Glutamatergic neuron (in vitro differentiated cells): ENCODE data around the gene RUVBL2. TPM values are rescaled to one million over a fixed set of nuclear protein-coding genes. Genes with fewer than 3 reads are reported as not detected.

Source experiments
- DNase-seq: peaks from one replicate; pipeline ENCODE4 v3.0.0; 2022
- H3K27ac Mint-ChIP-seq: one replicate; pipeline ENCODE4 v1.8.0; 2020; ENCODE audit warnings: mild to moderate bottlenecking, mixed read lengths, inconsistent platforms; ENCODE audit not compliant: unreplicated experiment
- H3K27me3 Mint-ChIP-seq: one replicate; pipeline ENCODE4 v1.8.0; 2020; ENCODE audit warnings: mild to moderate bottlenecking, moderate library complexity, mixed read lengths, inconsistent platforms; ENCODE audit not compliant: unreplicated experiment
- H3K36me3 Mint-ChIP-seq: one replicate; pipeline ENCODE4 v1.8.0; 2020; ENCODE audit warnings: mild to moderate bottlenecking, mixed read lengths, inconsistent platforms; ENCODE audit not compliant: unreplicated experiment
- H3K4me1 Mint-ChIP-seq: one replicate; pipeline ENCODE4 v1.8.0; 2020; ENCODE audit warnings: mild to moderate bottlenecking, low read depth, mixed read lengths, inconsistent platforms; ENCODE audit not compliant: unreplicated experiment
- H3K4me3 Mint-ChIP-seq: one replicate; pipeline ENCODE4 v1.8.0; 2020; ENCODE audit warnings: mild to moderate bottlenecking, mixed read lengths, inconsistent platforms; ENCODE audit not compliant: unreplicated experiment
- H3K9me3 Mint-ChIP-seq: one replicate; pipeline ENCODE4 v1.8.0; 2020; ENCODE audit warnings: mild to moderate bottlenecking, moderate library complexity, mixed read lengths, inconsistent platforms; ENCODE audit not compliant: unreplicated experiment
- CTCF ChIP-seq: fragments of 200-600 bp; sonication (generic); IDR thresholded peaks from one replicate; pipeline ENCODE4 v1.5.0; 2021; ENCODE audit not compliant: partially characterized antibody, unreplicated experiment
- total RNA-seq: library from RNA; stranded (reverse); fragmentation: NEBNext Ultra II Directional; extraction: Animal tissue kit (Norgen Biotek cat#: 25700); gene quantifications from one replicate; pipeline ENCODE4 v1.2.1, GENCODE V29; 2021; ENCODE audit not compliant: unreplicated experiment

RUVBL2 gene
- total RNA-seq, 1 donor from 2014 or later: 60.9 TPM

GRCh38 chr19:48966541-48967345 lies 26.9 kb upstream of the RUVBL2 start:
- TF ChIP-seq CTCF: no peak
- Mint-ChIP-seq H3K27me3 (peaks cover 18% of the 10 kb centered on the region), H3K27ac (peak overlapping the region; percentile 99), H3K4me3 (peak overlapping the region; percentile 99), H3K36me3 (no peaks in the 10 kb centered on the region), H3K4me1 (peaks cover 33% of the 10 kb centered on the region), H3K9me3 (peaks cover 17% of the 10 kb centered on the region)
- no peak for DNase-seq

DNA sequence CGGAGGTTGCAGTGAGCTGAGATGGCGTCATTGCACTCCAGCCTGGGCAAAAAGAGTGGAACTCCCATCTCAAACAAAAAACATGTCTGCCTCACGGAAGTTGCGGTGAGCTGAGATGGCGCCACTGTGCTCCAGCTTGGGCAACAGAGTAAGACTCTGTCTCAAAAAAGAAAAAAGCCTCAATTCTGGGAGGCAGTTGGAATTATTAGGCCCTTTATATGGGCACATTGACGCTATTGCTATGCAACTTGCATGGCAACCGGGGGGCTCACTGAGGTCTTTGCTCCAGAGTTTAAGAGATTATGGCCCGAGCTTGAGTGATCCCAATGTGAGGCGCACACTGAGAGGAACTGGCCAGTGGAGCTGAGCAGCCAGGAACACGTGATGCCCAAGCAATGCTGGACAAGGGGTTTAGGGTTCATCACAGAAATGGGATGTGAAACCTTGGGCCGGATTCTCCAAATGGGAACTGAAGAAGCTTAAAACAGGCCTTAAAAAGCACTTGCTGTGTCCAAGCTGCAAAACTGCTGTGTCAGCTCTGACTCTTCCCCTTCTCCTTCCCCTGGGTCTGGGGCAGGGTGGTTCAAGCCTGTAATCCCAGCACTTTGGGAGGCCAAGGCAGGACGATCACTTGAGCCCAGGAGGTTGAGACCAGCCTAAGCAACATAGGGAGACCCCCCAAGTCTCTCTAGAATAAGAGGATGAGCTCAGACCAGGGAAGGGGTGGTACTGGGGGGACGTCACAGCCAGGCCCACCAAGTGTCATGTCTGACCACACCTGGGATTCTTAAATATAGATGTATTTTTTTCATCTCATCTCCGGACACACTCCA lies 26.1 kb upstream of the RUVBL2 start:
- Mint-ChIP-seq H3K27ac (peak overlapping the region; percentile 33), H3K27me3 (peaks cover 18% of the 10 kb centered on the region)

GRCh38 chr19:48968179-48968661 lies 25.5 kb upstream of the RUVBL2 start:
- no peak for DNase-seq
- H3K27ac Mint-ChIP-seq: peak overlapping the region; percentile 33
- no peaks in the 10 kb centered on the region for H3K36me3 Mint-ChIP-seq
- peaks cover 18% of the 10 kb centered on the region for H3K27me3 Mint-ChIP-seq
- H3K9me3 Mint-ChIP-seq: peaks cover 17% of the 10 kb centered on the region
- H3K4me3 Mint-ChIP-seq: no peak overlapping the region
- no peak for TF ChIP-seq CTCF
- peaks cover 30% of the 10 kb centered on the region for H3K4me1 Mint-ChIP-seq

More for the DNA sequence above, 26.1 kb upstream of the RUVBL2 start:
- TF ChIP-seq CTCF: no peak
- Mint-ChIP-seq H3K4me3 (peak overlapping the region; percentile 99), H3K9me3 (peaks cover 17% of the 10 kb centered on the region), H3K4me1 (peaks cover 31% of the 10 kb centered on the region), H3K36me3 (no peaks in the 10 kb centered on the region)
- no peak for DNase-seq

DNA sequence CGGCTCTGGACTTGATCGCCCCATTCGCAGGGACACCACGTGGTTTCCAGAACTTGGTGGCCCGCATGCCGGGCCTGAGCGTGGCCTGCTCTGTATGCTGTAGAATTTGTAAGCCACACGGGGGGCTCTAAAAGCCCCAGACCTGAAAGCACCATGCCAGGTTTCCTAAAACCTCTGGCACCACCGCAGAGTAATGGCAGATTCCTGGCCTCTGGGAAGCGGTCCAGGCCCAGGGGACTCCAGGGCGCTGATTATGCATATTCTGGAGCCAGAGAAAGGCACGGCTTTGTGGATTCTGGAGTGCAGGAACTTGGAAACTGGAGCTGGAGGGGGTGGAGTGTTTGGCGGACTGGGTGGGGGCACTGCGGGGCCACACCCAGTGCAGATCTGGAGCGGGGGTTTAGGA lies 24.9 kb upstream of the RUVBL2 start:
- Mint-ChIP-seq H3K9me3 (peaks cover 17% of the 10 kb centered on the region), H3K27me3 (peaks cover 18% of the 10 kb centered on the region), H3K27ac (no peak overlapping the region), H3K4me3 (no peak overlapping the region), H3K4me1 (peaks cover 26% of the 10 kb centered on the region), H3K36me3 (no peaks in the 10 kb centered on the region)
- DNase-seq: no peak
- TF ChIP-seq CTCF: no peak
